H4 (cell line): Measurements from ENCODE around the gene PRRG3. TPM values are rescaled to one million over a fixed set of nuclear protein-coding genes. Genes with fewer than 3 reads are reported as not detected.

Source experiments
- DNase-seq: peaks from one replicate; pipeline ENCODE4 v3.0.0-alpha.2; 2015; ENCODE audit warnings: low spot score
- total RNA-seq: library from RNA; depleted of rRNA; stranded (reverse); fragments of >200 nt; shearing (Covaris generic); gene quantifications from 2 replicates; pipeline ENCODE4 v1.2.3, GENCODE V29; 2014

Gene PRRG3
- total RNA-seq, 1 experiment from 2014 or later = not detected

DNA sequence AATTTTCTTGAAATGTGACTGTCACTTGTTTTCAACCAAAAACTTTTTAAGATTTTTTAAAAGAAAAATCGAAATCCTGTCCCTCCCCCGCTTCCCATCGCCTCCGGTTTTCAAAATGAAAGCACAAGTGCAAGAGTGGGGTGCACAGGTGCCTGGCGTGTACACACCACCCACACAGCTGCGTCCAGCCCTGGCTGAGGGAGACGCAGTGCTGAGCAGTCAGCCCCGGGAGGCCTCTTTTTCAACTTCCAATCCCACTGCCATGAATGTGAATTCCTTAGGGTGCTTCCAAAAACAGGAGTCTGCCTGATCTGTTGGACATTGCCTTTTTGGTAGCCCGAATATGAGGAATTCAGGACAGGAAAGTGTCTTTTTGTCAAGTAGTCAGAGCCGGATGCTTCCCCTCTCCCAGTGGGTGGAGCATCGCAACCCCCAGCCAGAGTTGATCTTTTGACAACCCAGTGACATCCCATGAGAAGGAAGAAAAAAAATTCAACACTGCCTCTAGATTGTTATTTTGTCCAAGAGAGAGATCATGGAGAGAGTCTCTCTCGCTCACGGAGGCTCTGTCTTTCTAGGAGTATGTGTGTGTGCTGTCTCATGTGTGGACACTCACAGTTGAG lies 8.9 kb downstream of the PRRG3 start:
- DNase-seq = no peak

DNA sequence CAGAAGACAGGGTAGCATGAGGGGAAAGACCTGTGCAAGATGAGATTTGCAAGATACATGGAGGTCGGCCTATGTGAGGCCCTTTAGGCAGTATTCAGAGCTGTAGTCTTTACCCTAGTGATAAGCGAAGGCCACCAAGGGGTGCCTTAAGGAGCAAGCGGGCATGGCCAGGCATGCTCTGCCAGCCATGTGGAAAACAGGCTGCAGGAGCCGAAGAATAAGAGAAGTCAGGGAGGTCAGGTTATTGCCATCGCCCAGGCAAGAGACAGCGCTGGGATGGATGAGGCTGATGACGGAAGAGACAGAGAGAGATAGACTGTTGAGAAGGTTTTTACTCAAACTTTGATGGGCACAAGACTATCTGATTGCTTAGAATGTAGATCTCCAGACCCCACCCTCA lies 13.6 kb downstream of the PRRG3 start:
- DNase-seq = no peak

DNA sequence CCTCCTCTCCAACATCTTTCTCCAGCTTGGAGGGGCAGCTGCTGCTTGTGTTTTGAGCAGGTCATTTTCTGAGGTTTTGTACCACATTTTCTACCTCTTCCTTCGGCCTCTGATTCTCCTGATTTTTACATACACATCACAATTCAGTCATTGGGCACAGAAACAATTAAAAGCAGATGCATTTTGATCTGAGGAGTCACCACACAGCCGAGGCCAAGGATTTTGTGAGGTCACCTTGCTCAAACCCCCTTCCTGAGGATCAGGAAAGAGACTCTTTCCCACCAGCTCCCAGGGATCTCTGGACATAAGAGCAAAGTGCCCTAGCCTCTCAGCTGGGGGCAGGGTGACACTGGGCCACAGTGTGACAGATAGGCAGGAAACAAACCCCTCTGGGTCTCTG lies 15.2 kb downstream of the PRRG3 start:
- DNase-seq = no peak

DNA sequence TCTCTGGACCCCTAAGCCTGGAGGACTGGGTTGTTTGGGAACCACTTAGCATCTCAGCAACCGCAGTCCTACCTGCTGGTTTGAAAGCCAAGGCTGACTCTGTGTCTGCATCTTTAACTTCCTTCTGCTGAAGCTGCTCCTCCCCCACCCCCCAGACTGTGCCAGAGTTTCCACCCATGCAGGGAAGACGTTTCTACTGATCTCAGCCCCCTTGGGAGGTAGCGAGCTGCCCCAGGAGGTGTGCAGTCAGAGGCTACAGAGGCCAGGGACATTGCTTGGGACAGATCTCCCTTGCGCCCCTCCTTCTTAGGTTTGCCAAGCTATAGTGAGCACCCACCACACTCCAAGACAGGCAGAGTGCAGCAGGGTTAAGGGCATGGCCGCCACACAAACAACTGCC lies 15.9 kb downstream of the PRRG3 start:
- no peak for DNase-seq

DNA sequence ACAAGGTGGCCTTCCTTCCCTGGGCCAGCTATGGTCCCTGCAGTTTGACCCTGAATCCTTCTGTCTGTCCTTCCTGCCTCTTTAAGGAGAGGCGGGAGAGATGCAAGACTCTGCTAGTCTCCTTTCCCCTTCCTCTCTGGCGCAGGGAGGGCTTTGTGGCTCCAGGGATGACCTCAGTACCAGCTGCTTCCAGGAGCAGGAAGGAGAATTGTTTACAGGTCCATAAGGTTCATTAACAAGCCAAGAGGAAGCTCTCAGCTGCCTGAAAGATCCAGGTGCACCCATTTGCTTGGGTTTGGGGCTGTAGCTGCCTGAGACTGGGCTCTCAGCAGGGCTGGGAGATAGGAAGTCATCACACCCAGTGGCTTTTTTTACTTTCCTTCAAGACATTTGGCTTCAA lies 16.5 kb downstream of the PRRG3 start:
- DNase-seq = peak; percentile 49

DNA sequence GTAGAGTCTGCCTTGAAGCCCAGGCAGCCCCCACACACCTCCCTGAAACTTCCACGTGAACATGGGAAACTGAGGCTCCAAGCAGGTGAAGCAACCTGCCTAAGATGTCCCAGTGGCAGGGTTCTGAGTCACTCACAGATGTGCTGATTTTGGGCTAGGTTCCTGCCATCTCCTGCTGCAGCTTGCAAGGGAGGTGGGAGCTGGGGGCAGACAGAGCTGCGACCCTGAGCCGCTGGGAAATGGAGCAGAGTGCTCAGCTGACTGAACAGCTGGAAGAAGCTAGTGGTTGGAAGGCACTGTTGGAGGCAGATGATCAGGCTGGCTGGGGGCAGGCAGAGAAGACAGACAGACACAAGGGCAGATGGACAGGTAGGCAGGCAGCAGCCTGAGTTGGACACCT lies 17.0 kb downstream of the PRRG3 start:
- DNase-seq = no peak

DNA sequence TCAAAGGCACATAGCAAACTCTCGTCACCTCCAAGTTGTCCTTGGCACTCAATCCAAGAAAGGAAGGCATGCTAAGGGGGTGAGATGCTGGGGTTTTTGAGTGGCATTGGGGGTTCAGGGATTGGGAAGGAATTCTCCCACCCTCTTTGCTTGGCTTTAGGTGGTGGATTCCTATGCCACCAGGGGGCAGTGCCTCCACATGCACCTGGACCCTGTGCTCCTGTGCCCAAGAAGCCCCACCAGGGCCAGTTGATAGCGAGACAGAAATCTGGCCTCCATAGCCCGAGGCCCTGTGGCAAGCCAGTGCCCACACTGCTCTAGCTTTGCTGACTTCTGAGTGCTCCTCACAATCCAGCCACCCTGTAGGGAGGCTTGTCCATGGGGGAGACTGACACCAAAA lies 18.6 kb downstream of the PRRG3 start:
- peak; percentile 41 for DNase-seq

DNA sequence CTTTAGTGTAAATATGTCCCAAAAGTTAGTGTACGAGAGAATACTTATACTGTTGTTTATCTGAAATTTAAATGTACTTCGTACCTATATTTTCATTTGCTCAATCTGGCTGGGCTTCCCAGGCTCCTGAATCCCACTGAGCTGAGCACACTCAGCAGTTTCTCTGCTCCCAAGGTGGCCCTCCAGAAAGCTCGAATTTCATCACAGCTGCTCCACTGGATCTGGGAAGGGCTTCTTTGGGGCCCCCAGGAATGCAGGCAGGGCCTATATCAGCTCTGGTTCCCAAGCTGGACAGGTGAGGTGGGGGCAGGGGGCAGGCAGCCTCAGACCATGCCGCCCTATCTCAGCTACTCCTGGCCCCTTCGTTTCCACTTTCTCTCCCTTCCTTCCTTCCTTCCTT lies 19.1 kb downstream of the PRRG3 start:
- DNase-seq = no peak

DNA sequence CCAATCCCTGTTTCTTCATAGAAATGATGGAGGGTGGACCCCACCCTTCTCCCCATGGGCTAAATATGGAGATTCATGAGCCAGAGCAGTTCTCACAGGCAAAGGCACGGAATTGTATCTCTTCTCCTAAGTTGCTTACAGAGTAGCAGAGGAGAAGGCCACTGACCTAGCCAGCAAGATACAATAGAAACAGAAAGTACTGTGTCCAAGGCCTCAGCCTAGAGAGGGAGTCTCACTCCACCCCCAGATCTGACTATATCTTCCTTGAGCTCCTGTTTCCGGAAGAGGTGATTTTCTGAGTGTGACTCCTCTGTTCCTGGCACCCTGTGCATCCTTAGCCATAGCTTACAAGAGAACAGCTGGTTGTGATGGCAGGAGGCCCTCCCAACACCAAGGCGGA lies 20.5 kb downstream of the PRRG3 start, which contains the start of gene FATE1:
Gene FATE1, plus strand, starts transcription at position 284 of the 400 bp plus-strand sequence. Its CDS starts 85 bp downstream, at position 369.
- DNase-seq = no peak

DNA sequence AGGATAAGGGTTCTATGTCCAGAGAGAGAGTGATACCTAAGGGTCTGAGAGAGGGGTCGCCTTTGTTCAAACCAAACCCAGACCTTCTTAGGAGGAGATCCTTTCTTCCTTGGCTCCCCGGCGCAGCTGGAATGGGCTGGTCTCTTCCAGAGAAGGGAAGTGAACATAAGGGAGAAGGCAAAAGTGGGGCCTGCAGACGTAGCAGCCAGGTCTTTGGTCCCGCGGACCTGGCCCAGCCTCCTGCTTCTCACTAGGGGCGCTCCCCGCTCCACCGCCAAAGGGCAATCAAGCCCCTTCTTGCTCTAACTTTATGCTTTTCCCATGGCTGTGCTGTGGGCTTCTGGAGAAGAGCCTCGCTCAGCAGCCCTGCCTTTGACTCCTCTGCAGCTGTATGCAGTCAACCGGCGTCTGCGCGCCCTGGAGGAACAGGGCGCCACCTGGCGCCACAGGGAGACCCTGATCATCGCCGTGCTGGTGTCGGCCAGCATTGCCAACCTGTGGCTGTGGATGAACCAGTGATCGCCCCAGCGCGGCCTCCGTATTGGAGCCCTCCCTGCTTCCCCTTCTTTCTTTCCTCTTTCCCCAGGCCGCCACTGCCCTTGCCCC lies 27.1 kb downstream of the PRRG3 start:
- no peak for DNase-seq

DNA sequence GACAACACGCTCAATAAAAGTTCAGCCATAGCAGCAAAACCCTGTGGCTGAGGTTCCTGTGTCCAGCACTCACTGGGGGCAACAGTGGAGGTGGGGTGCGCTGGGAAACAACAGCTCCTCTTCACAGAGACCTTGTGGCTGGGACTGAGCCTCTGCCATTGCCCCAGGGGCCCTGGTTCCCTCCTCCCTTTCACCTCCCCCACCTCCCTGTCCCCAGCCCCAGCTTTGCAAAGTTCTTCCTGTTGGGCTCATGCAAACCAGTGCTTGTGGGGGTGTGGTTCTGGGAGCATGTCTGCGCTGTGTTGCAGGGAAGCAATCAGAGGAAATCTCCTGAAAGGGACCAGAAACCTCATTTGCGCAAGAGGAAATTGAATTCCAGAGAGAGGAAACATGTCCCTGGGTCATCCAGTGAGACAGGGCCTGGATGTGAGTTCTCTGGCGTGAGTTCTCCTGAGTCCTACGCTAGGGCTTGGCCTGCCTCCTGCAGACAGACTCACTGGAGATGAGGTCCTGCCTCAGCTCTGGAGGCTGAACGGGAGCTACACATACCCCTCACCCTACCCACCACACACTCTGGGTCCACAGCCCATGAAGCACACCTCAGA lies 28.0 kb downstream of the PRRG3 start:
- DNase-seq = no peak

DNA sequence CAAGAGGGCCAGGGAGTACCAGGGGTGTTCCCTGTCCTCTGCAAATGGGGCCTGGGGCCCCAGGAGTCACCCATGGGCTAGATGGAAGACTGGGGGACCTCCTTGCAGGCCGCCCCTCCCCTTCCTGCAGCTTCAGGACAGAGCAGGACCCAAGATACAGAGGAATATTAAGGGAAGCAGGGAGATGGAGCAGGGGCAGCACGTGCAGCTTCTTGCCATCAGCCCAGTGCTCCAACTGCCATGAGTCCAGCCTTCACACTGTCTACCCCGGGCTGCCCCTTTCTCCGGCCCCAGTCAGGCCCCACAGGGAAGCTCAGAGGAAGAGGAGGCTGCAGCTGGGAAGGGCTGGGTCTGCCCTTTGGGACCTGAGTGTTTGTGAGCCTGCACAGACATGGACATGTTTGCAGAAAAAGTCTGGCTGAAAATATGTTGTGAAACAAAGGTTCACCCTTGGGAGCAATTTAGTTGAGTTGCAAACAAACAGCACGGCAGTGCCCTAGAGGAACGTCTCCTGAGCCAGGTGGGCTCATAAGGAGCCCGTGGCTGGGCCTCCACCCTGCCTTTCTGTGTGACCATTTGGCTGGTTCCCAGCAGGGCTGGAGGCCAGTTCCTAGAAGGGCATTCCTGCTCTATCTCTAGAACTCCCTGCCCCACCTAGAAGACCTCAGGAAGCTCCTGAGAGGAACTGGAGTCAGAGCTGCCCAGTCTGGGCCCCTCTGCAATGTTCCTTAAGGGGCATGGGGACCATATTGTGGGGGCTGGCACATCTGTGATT lies 29.5 kb downstream of the PRRG3 start:
- no peak for DNase-seq

DNA sequence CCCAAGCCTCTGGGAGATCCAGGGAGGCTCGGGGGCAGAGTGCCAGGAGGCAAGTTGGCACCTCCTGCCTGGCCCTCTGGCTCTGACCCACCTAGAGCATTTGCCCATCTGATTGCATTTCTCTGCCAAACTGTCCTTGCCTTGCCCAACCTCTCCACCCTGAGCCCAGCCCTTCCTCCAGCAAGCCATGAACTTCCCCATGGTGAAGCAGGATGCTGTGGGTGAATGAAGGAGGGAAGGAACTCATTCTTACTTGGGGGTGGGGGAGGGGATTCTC lies 30.0 kb downstream of the PRRG3 start:
- no peak for DNase-seq

DNA sequence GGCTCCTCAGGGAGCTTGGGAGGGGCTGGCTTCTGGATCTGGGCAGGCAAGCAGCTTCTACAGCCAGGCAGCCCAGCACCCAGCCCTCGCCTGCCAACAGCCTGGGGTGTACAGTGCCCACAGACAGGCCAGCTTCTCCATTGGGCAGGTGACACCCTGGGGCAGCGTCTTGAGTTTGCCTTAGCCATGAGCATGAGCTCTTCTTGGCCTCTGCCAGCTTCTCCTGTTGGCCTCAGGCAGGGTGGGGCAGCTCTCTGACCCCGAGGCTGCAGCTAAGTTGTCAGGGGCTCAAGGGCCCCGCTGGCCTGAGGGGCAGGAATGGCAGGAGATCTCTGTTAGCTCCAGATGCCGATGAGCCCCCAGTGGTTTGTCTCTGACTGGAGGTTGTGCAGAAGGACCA lies 31.5 kb downstream of the PRRG3 start:
- DNase-seq = no peak

DNA sequence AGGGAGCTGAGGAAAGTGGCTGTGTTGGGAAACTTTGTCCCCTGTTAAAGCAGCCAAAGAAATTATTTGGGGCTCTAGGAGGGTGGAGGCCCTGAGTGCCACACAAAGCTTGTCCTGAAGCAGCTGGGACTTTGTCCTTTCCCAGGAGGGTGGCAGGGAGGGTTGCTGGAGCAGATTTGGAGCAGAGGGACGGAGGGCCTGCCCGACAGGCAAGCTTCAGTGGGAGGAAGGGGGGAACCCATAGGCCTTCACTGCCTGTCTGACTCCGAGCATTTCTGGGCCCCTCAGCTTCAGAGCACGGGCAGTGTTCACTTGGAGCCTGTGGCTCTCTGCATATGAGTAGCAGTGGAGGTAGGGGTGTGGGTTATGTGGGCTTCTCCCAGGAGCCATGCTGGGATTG lies 32.1 kb downstream of the PRRG3 start:
- no peak for DNase-seq

DNA sequence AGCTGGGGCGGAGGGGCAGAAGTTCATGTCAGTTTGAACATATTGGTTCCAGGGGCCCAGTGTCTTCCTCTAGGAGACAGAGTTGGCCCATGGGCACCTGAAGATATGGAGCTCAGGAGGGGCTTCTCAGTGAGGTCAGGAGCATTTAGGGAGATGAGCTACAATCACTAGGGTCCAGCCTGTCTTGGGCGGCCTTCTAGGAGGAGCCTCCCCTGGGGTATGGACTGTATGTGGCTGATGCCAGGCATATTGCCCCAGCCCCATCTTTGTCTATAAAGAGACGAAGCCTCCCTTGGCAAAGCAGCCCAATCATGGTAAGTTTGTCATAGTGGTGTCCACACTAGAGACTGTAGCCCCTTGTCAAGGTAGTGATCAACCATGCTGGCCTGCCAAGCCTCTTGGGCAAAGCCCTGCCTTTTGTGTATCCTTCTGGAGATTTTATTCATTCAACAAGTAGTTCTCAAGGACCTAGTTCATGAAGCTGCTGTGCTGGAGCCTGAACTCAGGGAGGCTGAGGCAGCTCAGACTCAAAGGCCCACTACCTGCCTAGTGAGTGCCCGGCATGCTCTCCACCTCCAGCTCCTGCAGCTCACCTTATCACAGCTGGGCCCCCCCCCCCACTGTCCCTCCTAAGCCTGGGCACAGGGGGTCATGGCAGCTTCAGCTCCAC lies 33.9 kb downstream of the PRRG3 start:
- no peak for DNase-seq

DNA sequence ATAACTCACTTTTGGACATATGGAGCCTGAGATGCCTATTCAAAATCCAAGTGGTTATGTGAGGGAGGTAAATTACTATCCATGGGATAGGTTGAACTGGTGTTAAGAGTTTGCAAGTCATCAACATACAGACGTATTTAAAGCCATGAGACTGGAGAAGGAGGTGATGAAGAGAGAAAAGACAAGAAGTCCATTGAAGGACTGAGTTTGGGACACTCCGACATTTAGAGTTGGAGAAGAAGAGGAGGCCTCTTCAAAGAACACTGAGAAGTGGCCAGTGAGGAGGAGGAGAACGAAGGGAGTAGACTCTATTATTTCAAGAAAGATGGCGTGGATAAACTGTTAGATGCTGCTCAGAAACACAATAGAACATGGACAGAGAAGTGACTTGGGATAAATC lies 39.2 kb downstream of the PRRG3 start, which contains the start of gene CNGA2:
Gene CNGA2, plus strand, starts transcription at position 301 of the 400 bp plus-strand sequence. CDS start 3,738 bp downstream, outside the sequence.
- no peak for DNase-seq

DNA sequence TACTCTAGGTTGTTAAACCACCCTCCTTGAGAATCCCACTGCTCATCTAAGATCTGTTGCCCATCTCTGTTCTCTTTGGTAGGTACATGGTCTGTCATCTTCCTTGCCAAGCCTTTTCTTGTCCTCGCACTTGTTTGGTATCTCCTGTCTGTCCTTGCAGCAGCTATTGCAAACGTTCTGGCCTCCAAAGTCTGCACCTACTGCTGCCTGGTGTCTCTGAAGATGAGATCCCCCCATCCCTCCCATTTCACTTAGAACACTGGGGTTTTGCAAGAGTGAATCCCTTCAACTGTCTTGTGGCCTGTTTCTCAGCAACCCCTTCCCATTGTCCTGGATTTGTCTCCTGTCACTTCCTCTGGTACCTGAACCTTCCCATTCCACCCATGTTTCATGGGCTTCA lies 40.0 kb downstream of the PRRG3 start:
- DNase-seq = no peak

DNA sequence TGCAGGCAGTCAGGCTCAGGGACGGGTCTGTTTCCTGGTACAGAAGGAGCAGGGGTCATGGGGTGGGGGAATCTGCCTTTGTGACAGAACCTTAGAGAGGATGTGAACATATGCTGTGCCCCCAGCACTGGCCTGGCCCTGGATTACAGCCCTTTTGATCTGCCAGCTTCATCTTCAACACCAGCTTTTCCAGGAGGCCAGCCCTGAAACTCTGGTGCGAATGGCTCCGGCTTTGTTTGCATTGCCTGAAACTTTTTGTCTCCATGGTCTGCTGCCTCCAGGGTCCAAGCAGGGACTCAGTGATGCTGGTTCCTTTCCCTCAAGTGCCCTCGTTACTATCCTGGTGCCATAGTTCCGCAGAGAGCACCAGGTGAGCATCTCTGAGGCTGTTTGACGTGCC lies 41.4 kb downstream of the PRRG3 start:
- no peak for DNase-seq

DNA sequence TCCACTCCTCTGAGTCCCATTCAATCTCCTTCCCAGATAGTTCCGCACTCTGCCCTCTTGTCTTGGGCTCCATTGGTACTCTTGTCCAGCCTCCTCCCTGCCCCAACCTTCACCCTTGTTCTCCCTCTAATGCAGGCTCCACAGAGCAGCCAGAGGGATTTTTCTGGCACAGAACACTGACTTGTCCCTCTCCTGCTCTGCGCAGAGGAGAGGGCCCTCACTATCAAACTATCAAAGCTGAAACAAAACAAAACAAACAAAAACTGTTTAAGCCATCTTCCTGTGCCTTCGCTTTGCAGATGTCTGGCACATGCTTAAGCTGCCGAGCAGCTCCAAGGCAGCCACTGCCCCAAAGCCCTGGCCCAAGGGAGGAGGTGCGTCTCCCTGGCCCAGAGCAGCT lies 42.2 kb downstream of the PRRG3 start:
- no peak for DNase-seq

DNA sequence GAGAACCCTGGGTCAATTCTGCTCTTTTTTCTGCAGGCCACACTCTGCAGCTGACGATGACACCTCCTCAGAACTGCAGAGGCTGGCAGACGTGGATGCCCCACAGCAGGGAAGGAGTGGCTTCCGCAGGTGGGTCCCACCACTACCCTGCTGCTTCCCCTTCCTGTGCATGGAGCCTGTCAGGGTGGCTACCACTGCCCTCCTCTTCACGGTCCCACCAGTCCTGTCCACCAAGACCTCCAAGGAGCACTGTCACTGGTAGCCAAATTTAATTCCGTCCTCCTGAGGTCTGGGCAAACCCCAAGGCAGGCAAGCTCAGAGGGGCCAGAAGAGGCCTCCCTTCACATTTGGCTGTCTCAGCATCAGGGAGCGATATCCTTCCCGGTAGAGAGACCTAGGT lies 43.5 kb downstream of the PRRG3 start:
- DNase-seq = no peak

DNA sequence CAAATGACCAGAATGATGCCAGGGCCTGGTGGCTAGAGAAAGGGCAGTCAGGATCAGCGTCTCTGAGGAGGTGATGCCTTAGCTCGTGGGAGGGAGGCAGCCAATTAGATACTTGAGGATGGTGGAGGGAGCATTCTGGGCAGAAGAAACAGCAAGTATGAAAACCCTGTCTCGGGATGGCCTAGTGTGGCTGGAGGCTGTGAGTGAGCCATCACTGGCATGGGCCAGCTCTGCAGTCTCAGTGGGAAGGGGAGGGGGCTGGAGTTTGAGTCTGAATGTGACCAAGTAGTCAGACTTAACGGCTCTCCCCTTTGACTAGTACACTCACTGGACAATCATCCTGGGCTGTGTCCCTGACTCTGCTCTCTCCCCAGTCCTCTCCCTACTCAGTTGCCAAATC lies 46.3 kb downstream of the PRRG3 start:
- DNase-seq = no peak
